ENCODE measurements around the gene NAPEPLD. TPM values are rescaled to one million over a fixed set of nuclear protein-coding genes. Genes with fewer than 3 reads are reported as not detected.

NAPEPLD gene
- total RNA-seq, 1 experiment from 2014 or later = 19.2 TPM

DNA sequence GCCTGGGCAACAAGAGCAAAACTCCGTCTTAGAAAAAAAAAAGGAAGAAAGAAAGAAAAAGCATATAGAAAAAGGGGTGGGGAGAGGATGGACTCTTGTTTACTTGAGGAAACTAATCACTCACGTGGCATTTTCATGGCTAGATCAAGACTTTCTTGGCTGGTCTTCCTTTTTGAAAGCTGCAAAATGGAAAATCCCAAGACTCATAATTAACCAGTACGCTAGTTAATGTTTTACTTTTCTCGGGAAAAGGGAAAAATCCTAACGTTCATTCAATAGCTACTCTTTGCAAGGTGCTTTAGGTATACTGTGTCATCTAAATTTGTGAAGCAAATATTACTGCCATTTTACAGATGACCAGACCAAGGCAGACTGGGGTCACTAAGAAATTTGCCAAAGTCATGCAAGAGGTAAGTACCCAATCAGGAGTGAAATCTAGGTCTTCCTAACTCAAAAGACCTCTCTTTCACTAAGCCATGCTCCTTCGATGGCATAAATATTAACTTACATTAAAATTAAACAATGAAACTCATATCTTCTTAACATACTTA, 24.4 kb downstream of the NAPEPLD start:
- H3K36me3 ChIP-seq (ENCODE audit: control insufficient read depth, insufficient read depth, low read length) = peaks cover 4% of the 10 kb centered on the region; the same call in 1 of the 2 replicates
- H3K27me3 ChIP-seq (ENCODE audit: control insufficient read depth, insufficient read depth, low read length) = no peaks in the 10 kb centered on the region
- H3K27ac ChIP-seq (ENCODE audit: low read length) = no peak overlapping the region
- CTCF ChIA-PET = no interaction called here
- no peak for DNase-seq (ENCODE audit: low read depth, low spot score)
- ATAC-seq = no peak
- H3K4me1 ChIP-seq (ENCODE audit: control insufficient read depth, insufficient read depth, low read length) = peaks cover 4% of the 10 kb centered on the region; the same call in 1 of the 2 replicates
- intact Hi-C loops (cut with micrococcal nuclease; ENCODE audit: unreplicated experiment) (no loop called here), in situ Hi-C loops (cut with HindIII; ENCODE audit: low pct_unique_long_range_greater_than_20kb, low sequenced_read_pairs) (no loop called here)
- no peaks in the 10 kb centered on the region for H3K9me3 ChIP-seq (ENCODE audit: control insufficient read depth, insufficient read depth, low read depth, low read length)
- BruUV-seq (replicated peaks) = no TSS peak
- TF ChIP-seq TCF7L2 (IDR thresholded peaks at IDR 0.05; ENCODE audit: low read depth, low read length) (no peak), POLR2AphosphoS5 (IDR thresholded peaks at IDR 0.05; ENCODE audit: low read depth, low read length) (no peak), SIN3A (IDR thresholded peaks at IDR 0.05; ENCODE audit: borderline replicate concordance, insufficient read depth, low read depth, low read length) (no peak)
- TF ChIP-seq, protein P1, sequence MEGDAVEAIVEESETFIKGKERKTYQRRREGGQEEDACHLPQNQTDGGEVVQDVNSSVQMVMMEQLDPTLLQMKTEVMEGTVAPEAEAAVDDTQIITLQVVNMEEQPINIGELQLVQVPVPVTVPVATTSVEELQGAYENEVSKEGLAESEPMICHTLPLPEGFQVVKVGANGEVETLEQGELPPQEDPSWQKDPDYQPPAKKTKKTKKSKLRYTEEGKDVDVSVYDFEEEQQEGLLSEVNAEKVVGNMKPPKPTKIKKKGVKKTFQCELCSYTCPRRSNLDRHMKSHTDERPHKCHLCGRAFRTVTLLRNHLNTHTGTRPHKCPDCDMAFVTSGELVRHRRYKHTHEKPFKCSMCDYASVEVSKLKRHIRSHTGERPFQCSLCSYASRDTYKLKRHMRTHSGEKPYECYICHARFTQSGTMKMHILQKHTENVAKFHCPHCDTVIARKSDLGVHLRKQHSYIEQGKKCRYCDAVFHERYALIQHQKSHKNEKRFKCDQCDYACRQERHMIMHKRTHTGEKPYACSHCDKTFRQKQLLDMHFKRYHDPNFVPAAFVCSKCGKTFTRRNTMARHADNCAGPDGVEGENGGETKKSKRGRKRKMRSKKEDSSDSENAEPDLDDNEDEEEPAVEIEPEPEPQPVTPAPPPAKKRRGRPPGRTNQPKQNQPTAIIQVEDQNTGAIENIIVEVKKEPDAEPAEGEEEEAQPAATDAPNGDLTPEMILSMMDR (IDR thresholded peaks at IDR 0.05) = no peak
- TF ChIP-seq, protein P2, sequence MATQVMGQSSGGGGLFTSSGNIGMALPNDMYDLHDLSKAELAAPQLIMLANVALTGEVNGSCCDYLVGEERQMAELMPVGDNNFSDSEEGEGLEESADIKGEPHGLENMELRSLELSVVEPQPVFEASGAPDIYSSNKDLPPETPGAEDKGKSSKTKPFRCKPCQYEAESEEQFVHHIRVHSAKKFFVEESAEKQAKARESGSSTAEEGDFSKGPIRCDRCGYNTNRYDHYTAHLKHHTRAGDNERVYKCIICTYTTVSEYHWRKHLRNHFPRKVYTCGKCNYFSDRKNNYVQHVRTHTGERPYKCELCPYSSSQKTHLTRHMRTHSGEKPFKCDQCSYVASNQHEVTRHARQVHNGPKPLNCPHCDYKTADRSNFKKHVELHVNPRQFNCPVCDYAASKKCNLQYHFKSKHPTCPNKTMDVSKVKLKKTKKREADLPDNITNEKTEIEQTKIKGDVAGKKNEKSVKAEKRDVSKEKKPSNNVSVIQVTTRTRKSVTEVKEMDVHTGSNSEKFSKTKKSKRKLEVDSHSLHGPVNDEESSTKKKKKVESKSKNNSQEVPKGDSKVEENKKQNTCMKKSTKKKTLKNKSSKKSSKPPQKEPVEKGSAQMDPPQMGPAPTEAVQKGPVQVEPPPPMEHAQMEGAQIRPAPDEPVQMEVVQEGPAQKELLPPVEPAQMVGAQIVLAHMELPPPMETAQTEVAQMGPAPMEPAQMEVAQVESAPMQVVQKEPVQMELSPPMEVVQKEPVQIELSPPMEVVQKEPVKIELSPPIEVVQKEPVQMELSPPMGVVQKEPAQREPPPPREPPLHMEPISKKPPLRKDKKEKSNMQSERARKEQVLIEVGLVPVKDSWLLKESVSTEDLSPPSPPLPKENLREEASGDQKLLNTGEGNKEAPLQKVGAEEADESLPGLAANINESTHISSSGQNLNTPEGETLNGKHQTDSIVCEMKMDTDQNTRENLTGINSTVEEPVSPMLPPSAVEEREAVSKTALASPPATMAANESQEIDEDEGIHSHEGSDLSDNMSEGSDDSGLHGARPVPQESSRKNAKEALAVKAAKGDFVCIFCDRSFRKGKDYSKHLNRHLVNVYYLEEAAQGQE (IDR thresholded peaks at IDR 0.05; ENCODE audit: insufficient read depth in 1 of 2, low read depth in 2 of 2, low read length in 1 of 2) = no peak
- POLR2A ChIA-PET = no interaction called here
- H3K4me3 ChIP-seq (ENCODE audit: low read depth in 2 of 2, low read length in 2 of 2) = no peak overlapping the region

DNA sequence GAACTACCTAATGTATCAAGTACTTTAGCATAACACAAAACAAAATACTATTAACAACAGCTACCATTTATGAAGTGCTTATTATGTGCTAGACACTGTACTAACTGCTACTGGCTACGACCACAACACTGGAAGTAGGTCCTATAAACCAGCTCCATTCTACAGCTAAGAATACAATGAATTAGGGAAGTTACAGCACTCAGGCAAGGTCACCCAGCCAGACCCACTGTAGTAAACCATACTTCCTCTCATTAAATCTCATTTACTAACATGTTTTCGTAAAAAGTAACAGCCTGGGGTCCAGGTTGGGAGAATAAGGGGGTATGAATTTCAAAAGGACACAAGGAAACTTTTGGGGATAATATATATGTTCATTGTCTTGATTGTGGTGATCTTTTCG, 25.4 kb downstream of the NAPEPLD start:
- H3K4me3 ChIP-seq (ENCODE audit: low read depth in 2 of 2, low read length in 2 of 2) = no peak overlapping the region
- ChIA-PET CTCF (no interaction called here), POLR2A (no interaction called here)
- ATAC-seq (no peak), DNase-seq (ENCODE audit: low read depth, low spot score) (no peak)
- in situ Hi-C loops (cut with HindIII; ENCODE audit: low pct_unique_long_range_greater_than_20kb, low sequenced_read_pairs) (no loop called here), intact Hi-C loops (cut with micrococcal nuclease; ENCODE audit: unreplicated experiment) (no loop called here)
- H3K27ac ChIP-seq (ENCODE audit: low read length) = no peak overlapping the region
- H3K27me3 ChIP-seq (ENCODE audit: control insufficient read depth, insufficient read depth, low read length) = no peaks in the 10 kb centered on the region
- H3K9me3 ChIP-seq (ENCODE audit: control insufficient read depth, insufficient read depth, low read depth, low read length) = no peaks in the 10 kb centered on the region
- no TSS peak for BruUV-seq (replicated peaks)
- H3K4me1 ChIP-seq (ENCODE audit: control insufficient read depth, insufficient read depth, low read length) = no peaks in the 10 kb centered on the region
- peaks cover 6% of the 10 kb centered on the region; the same call in 1 of the 2 replicates for H3K36me3 ChIP-seq (ENCODE audit: control insufficient read depth, insufficient read depth, low read length)
- TF ChIP-seq TCF7L2 (IDR thresholded peaks at IDR 0.05; ENCODE audit: low read depth, low read length) = no peak
- TF ChIP-seq, protein P2 (IDR thresholded peaks at IDR 0.05; ENCODE audit: insufficient read depth in 1 of 2, low read depth in 2 of 2, low read length in 1 of 2) = no peak
- TF ChIP-seq, protein P1 (IDR thresholded peaks at IDR 0.05) = no peak
